ENCODE data around the gene AFP.

GRCh38 chr4:73481358-73481757 lies 45.3 kb downstream of the AFP start, which contains the start of gene AFM:
- TF ChIP-seq CTCF (IDR thresholded peaks at IDR 0.05) (no peak), EP300 (IDR thresholded peaks at IDR 0.05) (no peak)
